HepG2 (cell line): Measurements from ENCODE around the gene BEST2. TPM values are rescaled to one million over a fixed set of nuclear protein-coding genes. Genes with fewer than 3 reads are reported as not detected.

ENCODE experiments used
- ARNT2 ChIP-seq: sonication (generic); formaldehyde crosslinking; IDR thresholded peaks from 2 replicates; pipeline ENCODE4 v1.8.0; 2022; ENCODE audit warnings: mild to moderate bottlenecking, low read depth, missing genetic modification reagents, moderate library complexity
- CENPT ChIP-seq: sonication (generic); formaldehyde crosslinking; IDR thresholded peaks from 2 replicates; pipeline ENCODE4 v1.8.0; 2022; ENCODE audit warnings: low read depth, mild to moderate bottlenecking, moderate library complexity, missing genetic modification reagents
- KLF16 ChIP-seq, 2 experiments: sonication (generic) in 1 of 2; formaldehyde crosslinking in 1 of 2; IDR thresholded peaks; 2 replicates each; pipeline versions ENCODE4 v1.6.1 to v1.8.0; 2016 to 2023; ENCODE audit warnings: missing genetic modification reagents in 2 of 2, missing compliant biosample characterization in 1 of 2
- LBX2 ChIP-seq: sonication (generic); formaldehyde crosslinking; IDR thresholded peaks from 2 replicates; pipeline ENCODE4 v1.5.0; 2020; ENCODE audit warnings: missing genetic modification reagents, mild to moderate bottlenecking, borderline replicate concordance
- MAZ ChIP-seq, 2 experiments: sonication (generic) in 1 of 2; formaldehyde crosslinking in 1 of 2; IDR thresholded peaks; 2 replicates each; pipeline versions ENCODE4 v1.5.0 to v1.6.1; 2012 to 2020; ENCODE audit warnings: low read depth in 2 of 2, mild to moderate bottlenecking in 2 of 2, borderline replicate concordance in 1 of 2, improper control_type of control experiment in 1 of 2, low read length in 1 of 2, missing genetic modification reagents in 1 of 2, moderate library complexity in 1 of 2
- MLX ChIP-seq: IDR thresholded peaks from 2 replicates; pipeline ENCODE4 v1.6.1; 2016
- MXI1 ChIP-seq: IDR thresholded peaks from 3 replicates; pipeline ENCODE4 v1.6.1; 2012; ENCODE audit warnings: low read depth, low read length, inconsistent platforms, borderline replicate concordance
- MYC ChIP-seq: sonication (generic); formaldehyde crosslinking; IDR thresholded peaks from 2 replicates; pipeline ENCODE4 v1.9.0; 2021; ENCODE audit warnings: missing genetic modification reagents, borderline replicate concordance
- NFIC ChIP-seq: IDR thresholded peaks from 2 replicates; pipeline ENCODE4 v1.6.1; 2012; ENCODE audit warnings: mild to moderate bottlenecking, low read length, inconsistent platforms
- NFYC ChIP-seq: IDR thresholded peaks from 2 replicates; pipeline ENCODE4 v1.6.1; 2016; ENCODE audit warnings: missing genetic modification reagents, missing compliant biosample characterization
- PITX1 ChIP-seq: sonication (generic); formaldehyde crosslinking; IDR thresholded peaks from 2 replicates; pipeline ENCODE4 v1.5.1; 2020; ENCODE audit warnings: mild to moderate bottlenecking, missing genetic modification reagents
- SNRNP70 ChIP-seq: fragments of 200-400 bp; formaldehyde crosslinking; IDR thresholded peaks from 2 replicates; pipeline ENCODE4 v1.6.1; 2017; ENCODE audit warnings: mild to moderate bottlenecking, low read depth, low read length, moderate library complexity
- SPEN ChIP-seq: sonication (generic); formaldehyde crosslinking; IDR thresholded peaks from 2 replicates; pipeline ENCODE4 v1.5.1; 2020; ENCODE audit warnings: low read depth, mild to moderate bottlenecking, missing genetic modification reagents
- TFAP4 ChIP-seq: sonication (generic); IDR thresholded peaks from 2 replicates; pipeline ENCODE4 v1.6.1; 2016; ENCODE audit warnings: low read depth, borderline replicate concordance
- TRAFD1 ChIP-seq: sonication (generic); formaldehyde crosslinking; IDR thresholded peaks from 2 replicates; pipeline ENCODE4 v1.5.1; 2020; ENCODE audit warnings: missing genetic modification reagents, mild to moderate bottlenecking, borderline replicate concordance
- YEATS4 ChIP-seq: sonication (generic); formaldehyde crosslinking; IDR thresholded peaks from 2 replicates; pipeline ENCODE4 v1.4.0; 2020; ENCODE audit warnings: missing genetic modification reagents, borderline replicate concordance
- ZFY ChIP-seq: sonication (generic); formaldehyde crosslinking; IDR thresholded peaks from 2 replicates; pipeline ENCODE4 v1.4.0; 2020; ENCODE audit warnings: missing genetic modification reagents
- ZNF382 ChIP-seq: sonication (generic); formaldehyde crosslinking; IDR thresholded peaks from 2 replicates; pipeline ENCODE4 v1.5.0; 2020; ENCODE audit warnings: missing genetic modification reagents, mild to moderate bottlenecking, borderline replicate concordance
- ZNF609 ChIP-seq: sonication (generic); formaldehyde crosslinking; IDR thresholded peaks from 2 replicates; pipeline ENCODE4 v1.4.0; 2020; ENCODE audit warnings: mild to moderate bottlenecking, missing genetic modification reagents, borderline replicate concordance
- polyA plus RNA-seq, 8 experiments: library from polyadenylated mRNA; depleted of rRNA in 3 of 8; stranded (reverse) in 7 of 8; unstranded in 1 of 8; fragments of >200 nt; fragmentation: Illumina TruSeq in 4 of 8; extraction: Trizol in 4 of 8; gene quantifications; 2 replicates each; pipeline versions ENCODE4 v1.2.1 to v1.2.3, GENCODE V29; 2011 to 2016; ENCODE audit warnings: low read depth in 4 of 8, missing spikeins in 1 of 8, mixed read lengths in 1 of 8; ENCODE audit not compliant: insufficient read depth in 1 of 8
- total RNA-seq, 5 experiments: library from RNA; depleted of rRNA; stranded (reverse); fragments of >200 nt; fragmentation: Illumina TruSeq; extraction: Trizol; gene quantifications; 2 replicates each; pipeline ENCODE4 v1.2.3, GENCODE V29; 2016; ENCODE audit warnings: low read depth in 1 of 5

The BEST2 gene
- total and polyA plus RNA-seq, 2 of the 13 experiments (the other 11 are each of a cell fraction or from before 2014, with no cell fraction given), result not detected

- no peak for TF ChIP-seq LBX2
- no peak for TF ChIP-seq KLF16 (CRISPR knock-in tag; IDR thresholded peaks at IDR 0.05)
- peak; percentile 68; the same call in 1 of the 2 replicates for TF ChIP-seq MYC
- TF ChIP-seq SPEN (CRISPR knock-in tag), result peak; percentile 40; the same call in 1 of the 2 replicates
- TF ChIP-seq CENPT (CRISPR knock-in tag), result no peak
- TF ChIP-seq ZNF609 (CRISPR knock-in tag), result no peak
- no peak for TF ChIP-seq PITX1 (CRISPR knock-in tag)
- TF ChIP-seq MLX, result no peak
- 0 out of 3 replicates have a peak, but pooled peaks have one; percentile 45 for TF ChIP-seq MXI1
- TF ChIP-seq NFIC, result no peak
- TF ChIP-seq SNRNP70, result no peak
- TF ChIP-seq ZNF382 (CRISPR knock-in tag), result no peak
- no peak for TF ChIP-seq ARNT2 (CRISPR knock-in tag)
- TF ChIP-seq NFYC (CRISPR knock-in tag), result no peak
- no peak for TF ChIP-seq TRAFD1 (CRISPR knock-in tag)
- peak; percentile 61 for TF ChIP-seq ZFY
- peak; percentile 63; the same call in 1 of the 2 replicates for TF ChIP-seq TFAP4
- no peak for TF ChIP-seq YEATS4 (CRISPR knock-in tag)
- TF ChIP-seq MAZ (IDR thresholded peaks at IDR 0.05; ENCODE audit: borderline replicate concordance, low read depth, low read length), result no peak
- 0 out of 2 replicates have a peak, but pooled peaks have one; percentile 25 for TF ChIP-seq MAZ (CRISPR knock-in tag; IDR thresholded peaks at IDR 0.05; ENCODE audit: low read depth)
Observed at GRCh38 chr19:12757544-12758274, 6.1 kb downstream of the BEST2 start (continued).
